SK-N-SH (cell line): ENCODE data around the gene FAM135A. TPM values are rescaled to one million over a fixed set of nuclear protein-coding genes. Genes with fewer than 3 reads are reported as not detected.

ENCODE experiments used
- CTCF ChIA-PET: fragments of 300-600, 350-600 bp; formaldehyde crosslinking; extraction: SDS; loops from one replicate; lab custom pipeline; 2021; lab: Yijun Ruan, JAX
- POLR2A ChIA-PET: fragments of 350-600 bp; sonication (Branson Sonifier 250); formaldehyde crosslinking; extraction: SDS; loops from one replicate; lab custom pipeline; 2020; ENCODE audit warnings: antibody characterized with exemption, inconsistent platforms; lab: Yijun Ruan, JAX
- DNase-seq: peaks from one replicate; pipeline ENCODE4 v3.0.0; 2012
- H2AFZ ChIP-seq: fragments of 200-600 bp; sonication (generic); 2 replicates; pipeline ENCODE4 v1.8.1; 2016; ENCODE audit warnings: antibody characterized with exemption, mild to moderate bottlenecking, low read depth
- H3F3A ChIP-seq: fragments of 200-600 bp; sonication (generic); replicated peaks from 2 replicates; pipeline ENCODE3; 2016; ENCODE audit warnings: antibody characterized with exemption, mild to moderate bottlenecking; ENCODE audit not compliant: insufficient read depth
- H3K27ac ChIP-seq, 2 experiments: fragments of 200-500 bp in 1 of 2; fragments of 200-600 bp in 1 of 2; sonication (Bioruptor generic) in 1 of 2; sonication (generic), shearing (Covaris generic) in 1 of 2; 2 replicates each; pipeline versions ENCODE4 v1.5.1 to v1.6.1; 2014 to 2016; ENCODE audit warnings: low read depth in 2 of 2, inconsistent platforms in 1 of 2, low read length in 1 of 2, mild to moderate bottlenecking in 1 of 2, mixed read lengths in 1 of 2
- H3K27me3 ChIP-seq: fragments of 200-600 bp; sonication (generic), shearing (Covaris generic); 2 replicates; pipeline ENCODE4 v1.6.1; 2016; ENCODE audit warnings: mixed run types; ENCODE audit not compliant: insufficient read depth
- H3K36me3 ChIP-seq, 2 experiments: fragments of 200-500 bp in 1 of 2; fragments of 200-600 bp in 1 of 2; sonication (Bioruptor generic) in 1 of 2; sonication (generic) in 1 of 2; replicated peaks in 1 of 2; 2 replicates each; pipeline versions ENCODE3 to v1.5.1; 2014 to 2016; ENCODE audit warnings: low read length in 1 of 2, mild to moderate bottlenecking in 1 of 2; ENCODE audit not compliant: insufficient read depth in 2 of 2, control insufficient read depth in 1 of 2
- H3K4me1 ChIP-seq, 2 experiments: fragments of 200-500 bp in 1 of 2; fragments of 200-600 bp in 1 of 2; sonication (Bioruptor generic) in 1 of 2; sonication (generic), shearing (Covaris generic) in 1 of 2; 2 replicates each; pipeline versions ENCODE4 v1.5.1 to v1.6.1; 2014 to 2016; ENCODE audit warnings: low read depth in 1 of 2, low read length in 1 of 2, mixed run types in 1 of 2; ENCODE audit not compliant: insufficient read depth in 2 of 2, control insufficient read depth in 1 of 2
- H3K4me2 ChIP-seq: fragments of 200-600 bp; sonication (generic), shearing (Covaris generic); 2 replicates; pipeline ENCODE4 v1.6.1; 2017; ENCODE audit warnings: mixed run types
- H3K4me3 ChIP-seq, 2 experiments: fragments of 200-500 bp in 1 of 2; fragments of 200-600 bp in 1 of 2; sonication (Bioruptor generic) in 1 of 2; sonication (generic), shearing (Covaris generic) in 1 of 2; 2 replicates each; pipeline versions ENCODE4 v1.5.1 to v1.8.1; 2014 to 2016; ENCODE audit warnings: low read depth in 2 of 2, inconsistent platforms in 1 of 2, low read length in 1 of 2, mild to moderate bottlenecking in 1 of 2, mixed read lengths in 1 of 2, moderate library complexity in 1 of 2
- H3K79me2 ChIP-seq: fragments of 200-600 bp; sonication (generic); 2 replicates; pipeline ENCODE4 v1.8.1; 2017; ENCODE audit warnings: mild to moderate bottlenecking; ENCODE audit not compliant: insufficient read depth
- H3K9ac ChIP-seq: fragments of 200-600 bp; sonication (generic); 2 replicates; pipeline ENCODE4 v1.6.1; 2017; ENCODE audit warnings: mixed run types
- H3K9me2 ChIP-seq: fragments of 200-600 bp; sonication (generic); 2 replicates; pipeline ENCODE4 v1.6.1; 2017; ENCODE audit warnings: mixed run types
- H3K9me3 ChIP-seq: fragments of 200-600 bp; sonication (generic); 2 replicates; pipeline ENCODE4 v1.6.1; 2017; ENCODE audit warnings: mixed run types, mild to moderate bottlenecking, moderate library complexity
- H4K20me1 ChIP-seq: fragments of 200-600 bp; sonication (generic); 2 replicates; pipeline ENCODE4 v1.6.1; 2017; ENCODE audit warnings: mild to moderate bottlenecking, mixed run types; ENCODE audit not compliant: insufficient read depth
- CHD2 ChIP-seq: fragments of 150-350 bp; IDR thresholded peaks from 2 replicates; pipeline ENCODE4 v1.6.1; 2018; ENCODE audit warnings: low read length; ENCODE audit not compliant: partially characterized antibody
- ELF1 ChIP-seq: IDR thresholded peaks from 2 replicates; pipeline ENCODE4 v1.4.0; 2012
- FOXJ3 ChIP-seq: sonication (generic); formaldehyde crosslinking; IDR thresholded peaks from 2 replicates; pipeline ENCODE4 v1.5.1; 2020; ENCODE audit warnings: mild to moderate bottlenecking, missing genetic modification reagents
- GABPA ChIP-seq: IDR thresholded peaks from 2 replicates; pipeline ENCODE4 v1.4.0; 2012; ENCODE audit warnings: low read depth, mild to moderate bottlenecking
- GATA2 ChIP-seq: sonication (generic); formaldehyde crosslinking; IDR thresholded peaks from 2 replicates; pipeline ENCODE4 v1.5.0; 2020; ENCODE audit warnings: mild to moderate bottlenecking, missing genetic modification reagents
- MAX ChIP-seq: IDR thresholded peaks from 2 replicates; pipeline ENCODE4 v1.4.0; 2012; ENCODE audit warnings: low read depth
- MEF2A ChIP-seq: IDR thresholded peaks from 2 replicates; pipeline ENCODE4 v1.4.0; 2012; ENCODE audit warnings: low read depth, borderline replicate concordance
- MXI1 ChIP-seq: IDR thresholded peaks from 2 replicates; pipeline ENCODE4 v1.6.1; 2012; ENCODE audit warnings: mild to moderate bottlenecking, low read depth, low read length, improper control_type of control experiment
- NFIC ChIP-seq: IDR thresholded peaks from 2 replicates; pipeline ENCODE4 v1.4.0; 2012; ENCODE audit warnings: borderline replicate concordance
- NRF1 ChIP-seq: IDR thresholded peaks from 2 replicates; pipeline ENCODE4 v1.6.1; 2012; ENCODE audit warnings: low read depth, mild to moderate bottlenecking, low read length
- PBX3 ChIP-seq: IDR thresholded peaks from 2 replicates; pipeline ENCODE4; 2012
- POLR2AphosphoS5 ChIP-seq: IDR thresholded peaks from 2 replicates; pipeline ENCODE4 v1.6.1; 2012; ENCODE audit warnings: low read depth, low read length
- RAD21 ChIP-seq: IDR thresholded peaks from 2 replicates; pipeline ENCODE4 v1.6.1; 2012; ENCODE audit warnings: mild to moderate bottlenecking, low read length
- RCOR1 ChIP-seq: fragments of 150-350 bp; IDR thresholded peaks from 2 replicates; pipeline ENCODE4 v1.6.1; 2017; ENCODE audit warnings: antibody characterized with exemption, low read length
- REST ChIP-seq: IDR thresholded peaks from 2 replicates; pipeline ENCODE4 v1.6.1; 2012; ENCODE audit warnings: mild to moderate bottlenecking, low read depth, low read length, moderate library complexity
- SIN3A ChIP-seq: IDR thresholded peaks from 2 replicates; pipeline ENCODE4 v1.6.1; 2012; ENCODE audit warnings: low read depth, mild to moderate bottlenecking, low read length, moderate library complexity, borderline replicate concordance
- TAF1 ChIP-seq: IDR thresholded peaks from 2 replicates; pipeline ENCODE4 v1.6.1; 2012; ENCODE audit warnings: low read depth, mild to moderate bottlenecking, low read length, moderate library complexity, borderline replicate concordance
- YY1 ChIP-seq: IDR thresholded peaks from 2 replicates; pipeline ENCODE4 v1.4.0; 2012; ENCODE audit warnings: low read depth, mild to moderate bottlenecking
- ZBTB33 ChIP-seq: IDR thresholded peaks from 2 replicates; pipeline ENCODE4 v1.4.0; 2012; ENCODE audit warnings: low read depth, borderline replicate concordance
- WGBS: methylation state at CpG from one replicate; pipeline ENCODE4 v1.1.6; 2017; ENCODE audit warnings: low lambda C conversion rate; 5-methylcytosine and 5-hydroxymethylcytosine counted together
- polyA plus RNA-seq, 3 experiments: library from polyadenylated mRNA; depleted of rRNA; stranded (reverse); fragments of >200 nt; gene quantifications; 2 replicates each; pipeline ENCODE4 v1.2.3, GENCODE V29; 2012

Gene FAM135A
- polyA plus RNA-seq (2012; rRNA removed), result 2.6 and 3.4 TPM in 2 replicates
- 3.5 and 4.0 TPM in 2 replicates for polyA plus RNA-seq (2012; cell fraction: cytosol; rRNA removed)
- 3.0 and 6.1 TPM in 2 replicates for polyA plus RNA-seq (2012; cell fraction: nucleus; rRNA removed)

GRCh38 chr6:70413114-70413991, at the start of gene FAM135A:
TSS of gene FAM135A (plus strand) at chr6:70413508. CDS start at chr6:70428343, 14,835 bp downstream.
- Histone ChIP-seq H3K9me2 (no peaks in the 10 kb centered on the region), H2AFZ (peak within 1 kb of the TSS; percentile 100), H4K20me1 (no peaks in the 10 kb centered on the region), H3K79me2 (peaks cover 4% of the 10 kb centered on the region), H3K27me3 (no peaks in the 10 kb centered on the region), H3F3A (peaks cover 5% of the 10 kb centered on the region), H3K27ac (peak within 1 kb of the TSS; percentile 54 to 76), H3K4me1 (peaks cover 0 to 8% of the 10 kb centered on the region in 2 experiments; a peak in 3 of 4 replicates), H3K9me3 (no peaks in the 10 kb centered on the region), H3K4me2 (peak within 1 kb of the TSS; percentile 86), H3K4me3 (peak within 1 kb of the TSS; percentile 93 to 95), H3K36me3 (no peaks in the 10 kb centered on the region), H3K9ac (peak within 1 kb of the TSS; percentile 87)
- peak; percentile 96 for DNase-seq
- ChIA-PET POLR2A (interaction anchor here (1.0 to 2.0 kb wide), 4 partner anchors 8 to 255 kb away, joined by 3 to 5 read pairs (median 4); partner anchors contain the start of genes SDHAF4 and SMAP1), CTCF (interaction anchor here (0.5 to 2.6 kb wide), 6 partner anchors 11 to 273 kb away, joined by 3 to 10 read pairs (median 4); partner anchors contain the start of gene SMAP1)
- under 1% methylated on average over 21 of the region's 89 CpGs for WGBS
- 0 out of 2 replicates have a peak, but pooled peaks have one; percentile 8 for TF ChIP-seq ELF1
- peak; percentile 62 for TF ChIP-seq GATA2
- TF ChIP-seq MXI1, result 0 out of 2 replicates have a peak, but pooled peaks have one; percentile 41
- no peak for TF ChIP-seq RAD21
- 0 out of 2 replicates have a peak, but pooled peaks have one; percentile 37 for TF ChIP-seq REST
- no peak for TF ChIP-seq GABPA
- peak; percentile 60; the same call in 1 of the 2 replicates for TF ChIP-seq NRF1
- 0 out of 2 replicates have a peak, but pooled peaks have one; percentile 2 for TF ChIP-seq PBX3
- TF ChIP-seq NFIC, result no peak
- TF ChIP-seq YY1, result 0 out of 2 replicates have a peak, but pooled peaks have one; percentile 45
- peak; percentile 89 for TF ChIP-seq TAF1
- TF ChIP-seq CHD2, result peak; percentile 100
- TF ChIP-seq SIN3A, result peak; percentile 89; the same call in 1 of the 2 replicates
- peak; percentile 99 for TF ChIP-seq ZBTB33
- TF ChIP-seq POLR2AphosphoS5, result peak; percentile 99
- peak; percentile 71 for TF ChIP-seq MAX
- 0 out of 2 replicates have a peak, but pooled peaks have one; percentile 35 for TF ChIP-seq RCOR1
- TF ChIP-seq FOXJ3 (CRISPR knock-in tag), result peak; percentile 13; the same call in 1 of the 2 replicates
- no peak for TF ChIP-seq MEF2A
